ENCODE results near the gene HNRNPUL2. TPM values are rescaled to one million over a fixed set of nuclear protein-coding genes. Genes with fewer than 3 reads are reported as not detected.

The HNRNPUL2 gene
- total and polyA plus RNA-seq, 9 of the 15 experiments (the other 6 are each of a cell fraction or from before 2014, with no cell fraction given), result 0.89 to 44.3 (median 15.2) TPM

DNA sequence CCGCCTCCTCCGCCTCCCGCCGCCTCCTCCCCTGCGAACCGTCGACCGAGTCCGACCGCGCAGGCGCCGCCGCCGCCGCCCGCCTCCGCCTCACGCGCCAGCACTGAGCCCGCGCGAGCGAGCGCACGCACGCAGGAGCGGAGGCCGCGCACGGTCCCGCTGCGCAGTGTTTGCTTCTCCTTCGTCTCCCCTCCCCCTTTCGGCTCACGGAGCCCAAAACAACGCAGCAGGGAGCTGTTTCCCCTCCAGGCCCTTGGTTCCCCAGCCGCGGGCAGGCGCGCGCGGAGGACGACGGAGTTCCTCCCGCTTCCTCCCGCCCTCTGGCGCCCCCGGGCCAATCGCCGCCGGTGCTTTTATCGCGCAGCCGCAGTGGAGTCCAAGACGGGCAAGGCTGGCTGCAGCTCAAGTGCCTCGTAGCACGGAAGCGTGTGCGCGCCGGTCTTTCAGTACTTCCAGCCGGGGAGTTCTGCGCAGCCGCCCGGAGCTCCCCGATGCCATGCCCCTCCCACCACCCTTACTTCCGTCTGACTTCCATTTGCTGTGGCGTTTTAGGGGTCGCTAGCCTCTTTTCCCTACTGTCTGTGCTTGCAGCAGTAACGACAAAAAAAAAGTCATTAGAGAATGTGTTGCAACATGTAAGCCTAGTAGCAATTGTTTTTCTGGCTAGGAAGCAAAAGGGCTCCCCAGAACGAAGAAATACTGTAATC, at the start of gene HNRNPUL2 (continued):
- TF ChIP-seq, protein P1, sequence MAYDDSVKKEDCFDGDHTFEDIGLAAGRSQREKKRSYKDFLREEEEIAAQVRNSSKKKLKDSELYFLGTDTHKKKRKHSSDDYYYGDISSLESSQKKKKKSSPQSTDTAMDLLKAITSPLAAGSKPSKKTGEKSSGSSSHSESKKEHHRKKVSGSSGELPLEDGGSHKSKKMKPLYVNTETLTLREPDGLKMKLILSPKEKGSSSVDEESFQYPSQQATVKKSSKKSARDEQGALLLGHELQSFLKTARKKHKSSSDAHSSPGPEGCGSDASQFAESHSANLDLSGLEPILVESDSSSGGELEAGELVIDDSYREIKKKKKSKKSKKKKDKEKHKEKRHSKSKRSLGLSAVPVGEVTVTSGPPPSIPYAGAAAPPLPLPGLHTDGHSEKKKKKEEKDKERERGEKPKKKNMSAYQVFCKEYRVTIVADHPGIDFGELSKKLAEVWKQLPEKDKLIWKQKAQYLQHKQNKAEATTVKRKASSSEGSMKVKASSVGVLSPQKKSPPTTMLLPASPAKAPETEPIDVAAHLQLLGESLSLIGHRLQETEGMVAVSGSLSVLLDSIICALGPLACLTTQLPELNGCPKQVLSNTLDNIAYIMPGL (CRISPR knock-in tag; IDR thresholded peaks at IDR 0.05), result 0 out of 2 replicates have a peak, but pooled peaks have one; percentile 76
- TF ChIP-seq, protein P2, sequence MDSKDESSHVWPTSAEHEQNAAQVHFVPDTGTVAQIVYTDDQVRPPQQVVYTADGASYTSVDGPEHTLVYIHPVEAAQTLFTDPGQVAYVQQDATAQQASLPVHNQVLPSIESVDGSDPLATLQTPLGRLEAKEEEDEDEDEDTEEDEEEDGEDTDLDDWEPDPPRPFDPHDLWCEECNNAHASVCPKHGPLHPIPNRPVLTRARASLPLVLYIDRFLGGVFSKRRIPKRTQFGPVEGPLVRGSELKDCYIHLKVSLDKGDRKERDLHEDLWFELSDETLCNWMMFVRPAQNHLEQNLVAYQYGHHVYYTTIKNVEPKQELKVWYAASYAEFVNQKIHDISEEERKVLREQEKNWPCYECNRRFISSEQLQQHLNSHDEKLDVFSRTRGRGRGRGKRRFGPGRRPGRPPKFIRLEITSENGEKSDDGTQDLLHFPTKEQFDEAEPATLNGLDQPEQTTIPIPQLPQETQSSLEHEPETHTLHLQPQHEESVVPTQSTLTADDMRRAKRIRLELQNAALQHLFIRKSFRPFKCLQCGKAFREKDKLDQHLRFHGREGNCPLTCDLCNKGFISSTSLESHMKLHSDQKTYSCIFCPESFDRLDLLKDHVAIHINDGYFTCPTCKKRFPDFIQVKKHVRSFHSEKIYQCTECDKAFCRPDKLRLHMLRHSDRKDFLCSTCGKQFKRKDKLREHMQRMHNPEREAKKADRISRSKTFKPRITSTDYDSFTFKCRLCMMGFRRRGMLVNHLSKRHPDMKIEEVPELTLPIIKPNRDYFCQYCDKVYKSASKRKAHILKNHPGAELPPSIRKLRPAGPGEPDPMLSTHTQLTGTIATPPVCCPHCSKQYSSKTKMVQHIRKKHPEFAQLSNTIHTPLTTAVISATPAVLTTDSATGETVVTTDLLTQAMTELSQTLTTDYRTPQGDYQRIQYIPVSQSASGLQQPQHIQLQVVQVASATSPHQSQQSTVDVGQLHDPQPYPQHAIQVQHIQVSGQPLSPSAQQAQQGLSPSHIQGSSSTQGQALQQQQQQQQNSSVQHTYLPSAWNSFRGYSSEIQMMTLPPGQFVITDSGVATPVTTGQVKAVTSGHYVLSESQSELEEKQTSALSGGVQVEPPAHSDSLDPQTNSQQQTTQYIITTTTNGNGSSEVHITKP (IDR thresholded peaks at IDR 0.05; ENCODE audit: partially characterized antibody), result no peak
- no peak for TF ChIP-seq STAT5B (CRISPR knock-in tag; IDR thresholded peaks at IDR 0.05)
- peak; percentile 83 for TF ChIP-seq ZNF324 (CRISPR knock-in tag; IDR thresholded peaks at IDR 0.05)
- TF ChIP-seq JUN (IDR thresholded peaks at IDR 0.05; ENCODE audit: borderline replicate concordance, low read depth, low read length), result peak; percentile 52; the same call in 1 of the 2 replicates
- TF ChIP-seq JUN (CRISPR knock-in tag; IDR thresholded peaks at IDR 0.05; ENCODE audit: borderline replicate concordance), result peak; percentile 94; the same call in 1 of the 2 replicates
- peak; percentile 54; the same call in 1 of the 2 replicates for TF ChIP-seq KLF6 (CRISPR knock-in tag; IDR thresholded peaks at IDR 0.05; ENCODE audit: borderline replicate concordance)
- TF ChIP-seq ARID1B (IDR thresholded peaks at IDR 0.05), result no peak; the same call in 1 of the 2 replicates
- no peak for TF ChIP-seq U2AF1 (optimal IDR thresholded peaks at IDR 0.05; ENCODE audit: low read depth, low read length)
- no peak for TF ChIP-seq ZNF764 (CRISPR knock-in tag; IDR thresholded peaks at IDR 0.05; ENCODE audit: low read depth)
- TF ChIP-seq ZSCAN29 (IDR thresholded peaks at IDR 0.05), result no peak
- TF ChIP-seq SRF (CRISPR knock-in tag; IDR thresholded peaks at IDR 0.05), result peak in 1 of 2 experiments; percentile 63; a peak in 1 of 4 replicates
- peak; percentile 26 for TF ChIP-seq FOS (IDR thresholded peaks at IDR 0.05; ENCODE audit: extremely low read depth, insufficient read length)
- peak; percentile 81 for TF ChIP-seq GABPB1 (CRISPR knock-in tag; IDR thresholded peaks at IDR 0.05)
- TF ChIP-seq HDGF (IDR thresholded peaks at IDR 0.05), result no peak
- TF ChIP-seq FIP1L1 (IDR thresholded peaks at IDR 0.05; ENCODE audit: low read depth, low read length, poor library complexity, severe bottlenecking), result peak; percentile 77
- TF ChIP-seq POU5F1 (IDR thresholded peaks at IDR 0.05; ENCODE audit: borderline replicate concordance, low read depth, low read length, partially characterized antibody), result no peak
- TF ChIP-seq LCOR (CRISPR knock-in tag; IDR thresholded peaks at IDR 0.05), result peak; percentile 47
- TF ChIP-seq ZNF41 (CRISPR knock-in tag; conservative IDR thresholded peaks at IDR 0.05), result 0 out of 2 replicates have a peak, but pooled peaks have one; percentile 53
- peak; percentile 99 for TF ChIP-seq PHF8 (IDR thresholded peaks at IDR 0.05; ENCODE audit: borderline replicate concordance, low read length)
- TF ChIP-seq, protein P3, sequence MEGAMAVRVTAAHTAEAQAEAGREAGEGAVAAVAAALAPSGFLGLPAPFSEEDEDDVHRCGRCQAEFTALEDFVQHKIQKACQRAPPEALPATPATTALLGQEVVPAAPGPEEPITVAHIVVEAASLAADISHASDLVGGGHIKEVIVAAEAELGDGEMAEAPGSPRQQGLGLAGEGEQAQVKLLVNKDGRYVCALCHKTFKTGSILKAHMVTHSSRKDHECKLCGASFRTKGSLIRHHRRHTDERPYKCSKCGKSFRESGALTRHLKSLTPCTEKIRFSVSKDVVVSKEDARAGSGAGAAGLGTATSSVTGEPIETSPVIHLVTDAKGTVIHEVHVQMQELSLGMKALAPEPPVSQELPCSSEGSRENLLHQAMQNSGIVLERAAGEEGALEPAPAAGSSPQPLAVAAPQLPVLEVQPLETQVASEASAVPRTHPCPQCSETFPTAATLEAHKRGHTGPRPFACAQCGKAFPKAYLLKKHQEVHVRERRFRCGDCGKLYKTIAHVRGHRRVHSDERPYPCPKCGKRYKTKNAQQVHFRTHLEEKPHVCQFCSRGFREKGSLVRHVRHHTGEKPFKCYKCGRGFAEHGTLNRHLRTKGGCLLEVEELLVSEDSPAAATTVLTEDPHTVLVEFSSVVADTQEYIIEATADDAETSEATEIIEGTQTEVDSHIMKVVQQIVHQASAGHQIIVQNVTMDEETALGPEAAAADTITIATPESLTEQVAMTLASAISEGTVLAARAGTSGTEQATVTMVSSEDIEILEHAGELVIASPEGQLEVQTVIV (CRISPR knock-in tag; IDR thresholded peaks at IDR 0.05; ENCODE audit: borderline replicate concordance), result no peak
